Hematopoietic multipotent progenitor cell (in vitro differentiated cells): Measurements from ENCODE around the gene ELP5. TPM values are rescaled to one million over a fixed set of nuclear protein-coding genes. Genes with fewer than 3 reads are reported as not detected.

Experiments
- DNase-seq, 3 donors: peaks; one replicate each; pipeline ENCODE4 v3.0.0-alpha.2; 2011 to 2015; ENCODE audit warnings: low read depth in 2 of 3, low spot score in 2 of 3
- total RNA-seq: library from RNA; depleted of rRNA; stranded (reverse); fragments of >200 nt; gene quantifications from one replicate; pipeline ENCODE4 v1.2.3, GENCODE V29; 2012

Gene ELP5
- total RNA-seq, 1 donor: 54.7 TPM

- peak in 2 of 3 donors; percentile 99 to 100 for DNase-seq
Observed at GRCh38 chr17:7251661-7252175, 297 bp upstream of the ELP5 start, which contains the start of gene CTDNEP1. Gene CTDNEP1, minus strand, starts transcription at chr17:7251734. Its CDS starts 438 bp downstream, at chr17:7251296.

- DNase-seq: no peak
Observed at GRCh38 chr17:7253082-7253481, 1.1 kb downstream of the ELP5 start.

DNA sequence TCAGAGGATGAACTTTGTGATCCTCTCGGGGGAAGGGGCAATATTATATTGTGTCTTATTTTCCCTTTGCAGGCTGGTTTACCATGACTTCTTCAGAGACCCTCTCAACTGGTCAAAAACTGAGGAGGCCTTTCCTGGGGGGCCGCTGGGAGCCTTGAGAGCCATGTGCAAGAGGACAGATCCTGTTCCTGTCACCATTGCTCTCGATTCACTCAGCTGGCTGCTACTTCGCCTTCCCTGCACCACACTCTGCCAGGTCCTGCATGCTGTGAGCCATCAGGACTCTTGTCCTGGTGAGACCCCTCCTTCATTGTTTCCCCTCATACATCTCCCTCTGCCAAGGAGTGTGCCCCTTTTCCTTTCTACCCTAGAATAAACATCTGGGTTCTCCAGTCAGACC lies 2.5 kb downstream of the ELP5 start:
- DNase-seq: no peak

GRCh38 chr17:7256766-7257456 lies 4.9 kb downstream of the ELP5 start:
- DNase-seq: no peak

GRCh38 chr17:7258731-7259554 lies 6.9 kb downstream of the ELP5 start:
- no peak for DNase-seq

GRCh38 chr17:7259555-7259889 lies 7.5 kb downstream of the ELP5 start:
- DNase-seq: no peak

DNA sequence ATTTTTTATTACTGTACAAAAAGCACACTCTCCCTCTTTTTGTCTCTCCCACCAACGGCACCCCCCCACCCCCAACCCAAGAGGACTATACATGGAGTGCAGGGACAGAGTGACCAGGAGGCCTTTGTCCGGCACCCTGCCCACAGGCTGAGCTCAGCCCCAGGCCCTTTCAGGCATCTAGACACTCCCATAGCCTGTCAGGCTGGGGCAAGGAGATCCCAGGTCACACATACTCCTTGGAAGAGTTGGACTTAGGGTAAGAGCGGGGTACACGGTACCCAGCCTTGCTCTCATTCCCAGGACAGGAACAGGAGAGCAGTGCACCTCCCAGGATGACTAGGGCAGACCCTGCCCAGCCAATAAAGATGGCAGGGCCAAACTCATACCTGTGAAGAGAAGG lies 8.1 kb downstream of the ELP5 start:
- no peak for DNase-seq

GRCh38 chr17:7260651-7261378 lies 8.8 kb downstream of the ELP5 start:
- peak in 2 of 3 donors; percentile 18 to 39 for DNase-seq

DNA sequence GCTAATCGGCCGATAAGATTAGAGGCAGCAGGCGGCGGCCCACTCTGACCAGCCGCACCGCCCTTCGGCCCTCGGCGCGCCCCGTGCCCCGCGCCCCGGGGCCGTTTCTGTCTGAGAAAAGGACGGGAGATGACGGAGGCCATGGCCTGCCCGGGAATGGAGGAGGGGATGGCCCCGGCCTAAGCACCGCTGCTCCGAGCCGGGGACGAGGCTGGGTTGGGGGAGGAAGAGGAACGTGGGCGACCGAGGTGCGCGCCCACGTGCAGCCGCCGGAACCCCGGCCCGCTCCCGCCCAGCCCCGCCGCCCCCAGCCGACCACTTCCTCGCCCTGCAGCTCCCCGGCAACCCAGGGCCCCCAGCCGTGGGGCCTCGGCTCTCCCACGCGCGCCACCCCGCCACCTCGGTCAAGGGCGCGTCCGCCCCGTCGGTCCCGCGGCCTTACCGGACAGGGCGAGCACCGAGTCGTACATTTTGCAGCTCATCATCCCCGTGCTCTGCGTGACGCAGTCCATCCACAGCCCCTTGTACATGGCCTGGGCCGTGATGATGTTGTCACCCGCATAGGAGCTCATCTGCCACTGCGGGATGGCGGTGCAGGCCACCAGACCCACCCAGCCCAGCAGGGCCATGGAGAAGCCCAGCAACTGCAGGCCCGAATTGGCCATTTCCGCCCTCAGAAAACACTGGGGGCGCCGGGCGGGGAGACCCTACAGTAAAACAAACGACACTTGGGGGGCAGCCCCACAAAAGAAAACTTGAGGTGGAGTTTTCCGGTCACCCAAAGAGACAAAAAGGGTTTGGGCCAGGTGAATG lies 9.6 kb downstream of the ELP5 start:
- peak in 2 of 3 donors; percentile 29 to 33 for DNase-seq

GRCh38 chr17:7262192-7262934 lies 10.3 kb downstream of the ELP5 start, which contains the start of gene CLDN7:
Gene CLDN7, minus strand, starts transcription at chr17:7262478. Its CDS starts 435 bp downstream, at chr17:7262043.
- DNase-seq: no peak

DNA sequence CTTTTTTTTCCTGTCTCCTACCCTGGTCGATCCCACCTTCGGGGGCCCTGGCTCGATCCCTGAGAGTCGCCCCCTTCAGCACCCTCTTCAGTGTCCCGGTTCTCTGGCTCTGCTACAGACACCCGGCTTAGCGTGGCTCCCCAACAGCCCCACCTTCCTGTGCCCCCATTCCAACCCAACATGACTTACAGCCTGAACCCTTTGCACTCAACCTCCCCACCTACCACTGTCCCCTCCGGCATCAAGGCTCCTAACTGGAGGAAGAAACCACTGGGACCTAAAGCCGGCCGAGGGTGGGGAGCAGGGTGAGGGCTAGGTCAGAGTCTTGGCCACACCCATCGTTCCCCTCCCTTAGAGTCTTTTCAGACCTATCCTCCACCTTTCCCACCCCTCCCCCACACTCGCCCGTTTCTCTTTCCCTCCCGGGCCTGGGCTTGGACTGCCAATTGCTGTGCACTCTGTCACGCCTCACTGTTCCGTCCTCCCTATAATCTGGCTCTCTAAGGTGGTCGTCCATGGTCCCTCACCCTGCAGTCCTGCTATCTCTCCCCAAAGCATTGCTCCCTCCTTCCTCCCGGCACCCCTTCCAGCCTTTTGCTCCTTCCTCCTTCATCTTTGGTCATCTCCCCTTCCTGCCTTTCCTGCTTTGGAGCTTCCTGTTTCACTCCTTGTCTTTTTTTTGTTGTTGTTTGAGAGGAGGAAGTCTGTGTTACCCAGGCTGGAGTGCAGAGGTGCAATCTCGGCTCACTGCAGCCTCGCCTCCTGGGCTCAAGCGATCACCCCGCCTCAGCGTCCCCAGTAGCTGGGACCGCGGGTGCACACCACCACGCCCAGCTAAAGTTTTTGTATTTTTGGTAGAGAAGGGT lies 11.2 kb downstream of the ELP5 start:
- DNase-seq: peak in 1 of 3 donors; percentile 25

GRCh38 chr17:7263801-7264078 lies 11.7 kb downstream of the ELP5 start:
- DNase-seq: no peak

DNA sequence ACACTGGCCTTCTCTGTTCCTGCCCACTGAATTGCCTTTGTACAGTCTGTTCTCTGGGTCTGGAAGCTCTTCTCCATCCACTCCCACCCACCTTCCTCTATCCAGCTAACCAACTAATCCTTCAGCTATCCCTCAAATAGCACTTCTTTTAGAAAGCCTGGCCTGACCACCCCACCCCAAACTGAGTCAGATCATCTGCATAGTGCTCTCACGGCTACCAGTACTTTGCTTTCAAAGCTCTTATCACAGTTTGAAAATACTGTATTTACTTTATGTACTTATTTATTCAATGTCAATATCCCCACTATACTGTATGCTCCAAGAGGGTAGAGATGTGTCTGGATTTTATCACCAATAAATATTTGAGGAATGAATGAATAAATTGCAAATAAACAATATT lies 14.8 kb downstream of the ELP5 start:
- DNase-seq: no peak

GRCh38 chr17:7279448-7279847 lies 27.4 kb downstream of the ELP5 start:
- no peak for DNase-seq

GRCh38 chr17:7280519-7281073 lies 28.6 kb downstream of the ELP5 start:
- peak; percentile 74 to 93 (median 82) for DNase-seq

GRCh38 chr17:7281074-7281952 lies 29.3 kb downstream of the ELP5 start, which contains the start of gene SLC2A4:
Gene SLC2A4, plus strand, starts transcription at chr17:7281718. Its CDS starts 217 bp downstream, at chr17:7281935.
- DNase-seq: peak; percentile 49 to 87 (median 87)
